K562 (cell line): ENCODE results near the gene RAB7A. TPM values are rescaled to one million over a fixed set of nuclear protein-coding genes. Genes with fewer than 3 reads are reported as not detected.

Source experiments
- CBX3 ChIP-seq, 2 experiments: IDR thresholded peaks; 1 replicate in 1 of 2; 2 replicates in 1 of 2; pipeline ENCODE4 v1.6.1; 2012; ENCODE audit warnings: inconsistent platforms in 2 of 2, low read length in 2 of 2, borderline replicate concordance in 1 of 2, control low read depth in 1 of 2
- CBX5 ChIP-seq: IDR thresholded peaks from 2 replicates; pipeline ENCODE4 v1.6.1; 2014; ENCODE audit warnings: low read depth, borderline replicate concordance
- DDX20 ChIP-seq: fragments of 450-650 bp; IDR thresholded peaks from 2 replicates; pipeline ENCODE4 v1.6.1; 2016; ENCODE audit warnings: missing genetic modification characterization, low read depth, mild to moderate bottlenecking, missing compliant biosample characterization, moderate library complexity
- ELK1 ChIP-seq: sonication (generic); formaldehyde crosslinking; IDR thresholded peaks from 2 replicates; pipeline ENCODE4 v1.8.1; 2022; ENCODE audit warnings: missing genetic modification reagents
- FOS ChIP-seq: IDR thresholded peaks from 3 replicates; pipeline ENCODE4 v1.6.1; 2011; ENCODE audit not compliant: insufficient read length; ENCODE audit errors: extremely low read depth
- GABPB2 ChIP-seq: fragments of 250-450 bp; sonication (Bioruptor Pico); conservative IDR thresholded peaks from 2 replicates; pipeline ENCODE4 v1.5.1; 2021; ENCODE audit warnings: mild to moderate bottlenecking
- GMEB1 ChIP-seq: fragments of 250-450 bp; sonication (Bioruptor Pico); IDR thresholded peaks from 2 replicates; pipeline ENCODE4 v1.4.0; 2020; ENCODE audit warnings: mild to moderate bottlenecking
- HDGF ChIP-seq: fragments of 450-650 bp; IDR thresholded peaks from 2 replicates; pipeline ENCODE4 v1.6.1; 2016
- MIER1 ChIP-seq: fragments of 450-650 bp; IDR thresholded peaks from 2 replicates; pipeline ENCODE4 v1.6.1; 2016; ENCODE audit warnings: antibody characterized with exemption, mild to moderate bottlenecking, low read depth
- MLLT1 ChIP-seq, 2 experiments: fragments of 450-650 bp; IDR thresholded peaks; 2 replicates each; pipeline ENCODE4 v1.6.1; 2016
- MTA1 ChIP-seq: fragments of 450-650 bp; IDR thresholded peaks from 2 replicates; pipeline ENCODE4 v1.6.1; 2017; ENCODE audit warnings: borderline replicate concordance
- NFE2L1 ChIP-seq: fragments of 450-650 bp; IDR thresholded peaks from 2 replicates; pipeline ENCODE4 v1.6.1; 2016; ENCODE audit warnings: missing genetic modification characterization, low read depth, mild to moderate bottlenecking, missing compliant biosample characterization, moderate library complexity, borderline replicate concordance
- NR1H2 ChIP-seq: sonication (generic); formaldehyde crosslinking; IDR thresholded peaks from 2 replicates; pipeline ENCODE4 v1.4.0; 2020; ENCODE audit warnings: mild to moderate bottlenecking, missing genetic modification reagents
- OTX1 ChIP-seq: fragments of 450-650 bp; formaldehyde crosslinking; IDR thresholded peaks from 2 replicates; pipeline ENCODE4 v1.4.0; 2022; ENCODE audit warnings: mild to moderate bottlenecking
- PCBP2 ChIP-seq: fragments of 200-400 bp; formaldehyde crosslinking; IDR thresholded peaks from 2 replicates; pipeline ENCODE4 v1.6.1; 2018; ENCODE audit warnings: low read length, low read depth, mild to moderate bottlenecking, moderate library complexity; ENCODE audit not compliant: poor library complexity, severe bottlenecking
- POLR2H ChIP-seq: IDR thresholded peaks from 2 replicates; pipeline ENCODE4 v1.6.1; 2016; ENCODE audit warnings: missing genetic modification characterization, low read depth, mild to moderate bottlenecking, control low read depth, missing compliant biosample characterization, moderate library complexity
- RCOR1 ChIP-seq, 2 experiments: IDR thresholded peaks; 2 replicates each; pipeline ENCODE4 v1.6.1; 2012; ENCODE audit warnings: low read depth in 2 of 2, low read length in 2 of 2, borderline replicate concordance in 1 of 2, improper control_type of control experiment in 1 of 2
- SNAPC5 ChIP-seq: fragments of 250-450 bp; sonication (Bioruptor Pico); IDR thresholded peaks from 2 replicates; pipeline ENCODE4 v1.8.0; 2021; ENCODE audit warnings: moderate library complexity, mild to moderate bottlenecking, inconsistent platforms
- SRSF9 ChIP-seq: fragments of 200-400 bp; formaldehyde crosslinking; IDR thresholded peaks from 2 replicates; pipeline ENCODE4 v1.6.1; 2017; ENCODE audit warnings: low read depth, low read length, borderline replicate concordance
- TCF7 ChIP-seq: sonication (generic); IDR thresholded peaks from 2 replicates; pipeline ENCODE4 v1.6.1; 2016; ENCODE audit warnings: antibody characterized with exemption, borderline replicate concordance
- ZBTB12 ChIP-seq: fragments of 250-450 bp; sonication (Bioruptor Pico); IDR thresholded peaks from 2 replicates; pipeline ENCODE4 v1.4.0; 2020
- ZNF41 ChIP-seq: fragments of 250-450 bp; sonication (Bioruptor Pico); conservative IDR thresholded peaks from 2 replicates; pipeline ENCODE4 v1.4.0; 2020; ENCODE audit warnings: mild to moderate bottlenecking
- ZNF431 ChIP-seq: sonication (generic); formaldehyde crosslinking; IDR thresholded peaks from 2 replicates; pipeline ENCODE4 v1.8.0; 2022; ENCODE audit warnings: mild to moderate bottlenecking, missing genetic modification reagents
- polyA plus RNA-seq, 8 experiments: library from polyadenylated mRNA; depleted of rRNA in 4 of 8; stranded (reverse) in 5 of 8; unstranded in 3 of 8; fragments of >200 nt; fragmentation: Nextera tagmentation in 2 of 8; fragmentation: Illumina TruSeq in 1 of 8; extraction: Ambion mirVana in 2 of 8; extraction: Trizol in 1 of 8; gene quantifications; 2 replicates each; pipeline versions ENCODE4 v1.2.1 to v1.2.3, GENCODE V29; 2011 to 2014; ENCODE audit warnings: inconsistent platforms in 1 of 8, missing spikeins in 1 of 8
- total RNA-seq, 7 experiments: library from RNA; depleted of rRNA in 6 of 7; stranded (reverse); fragments of >200 nt in 6 of 7; fragmentation: Illumina TruSeq in 2 of 7; extraction: Trizol in 2 of 7; gene quantifications; 2 replicates each; pipeline versions ENCODE4 v1.2.1 to v1.2.3, GENCODE V29; 2011 to 2021; ENCODE audit warnings: low replicate concordance in 1 of 7

RAB7A gene
- total and polyA plus RNA-seq, 9 of the 15 experiments (the other 6 are each of a cell fraction or from before 2014, with no cell fraction given), result 30.9 to 204 (median 72.8) TPM

GRCh38 chr3:128726023-128727016 lies at the start of gene RAB7A (continued):
- TF ChIP-seq TCF7 (no peak), CBX3 (IDR thresholded peaks at IDR 0.05; ENCODE audit: borderline replicate concordance in 1 of 2, low read length in 2 of 2) (no peak), MIER1 (no peak), MLLT1 (IDR thresholded peaks at IDR 0.05) (no peak), GABPB2 (CRISPR knock-in tag) (no peak), CBX5 (no peak), ELK1 (CRISPR knock-in tag) (no peak), SNAPC5 (CRISPR knock-in tag) (no peak), NR1H2 (CRISPR knock-in tag) (no peak), HDGF (no peak), DDX20 (tag) (no peak), MTA1 (peak; percentile 32; the same call in 1 of the 2 replicates), PCBP2 (no peak), RCOR1 (IDR thresholded peaks at IDR 0.05; ENCODE audit: borderline replicate concordance in 1 of 2, low read depth in 2 of 2, low read length in 2 of 2) (no peak), FOS (no peak), OTX1 (CRISPR knock-in tag) (peak; percentile 79), ZNF41 (no peak), POLR2H (tag) (peak; percentile 71), GMEB1 (CRISPR knock-in tag) (peak; percentile 90), ZNF431 (CRISPR knock-in tag) (no peak), ZBTB12 (CRISPR knock-in tag) (peak; percentile 79), NFE2L1 (tag) (no peak), SRSF9 (no peak)
